ENCODE measurements around the gene TCF25.
"Not testable (repeated sequence)": the region's sequence is repeated elsewhere in the genome, so short reads cannot be mapped to it uniquely, and the experiment has no call there.

Gene TCF25

GRCh38 chr16:89921702-89922476 is 48.5 kb downstream of the TCF25 start:
- DNase-seq = no peak

GRCh38 chr16:89922477-89922883 is 49.1 kb downstream of the TCF25 start:
- no peak for DNase-seq

DNA sequence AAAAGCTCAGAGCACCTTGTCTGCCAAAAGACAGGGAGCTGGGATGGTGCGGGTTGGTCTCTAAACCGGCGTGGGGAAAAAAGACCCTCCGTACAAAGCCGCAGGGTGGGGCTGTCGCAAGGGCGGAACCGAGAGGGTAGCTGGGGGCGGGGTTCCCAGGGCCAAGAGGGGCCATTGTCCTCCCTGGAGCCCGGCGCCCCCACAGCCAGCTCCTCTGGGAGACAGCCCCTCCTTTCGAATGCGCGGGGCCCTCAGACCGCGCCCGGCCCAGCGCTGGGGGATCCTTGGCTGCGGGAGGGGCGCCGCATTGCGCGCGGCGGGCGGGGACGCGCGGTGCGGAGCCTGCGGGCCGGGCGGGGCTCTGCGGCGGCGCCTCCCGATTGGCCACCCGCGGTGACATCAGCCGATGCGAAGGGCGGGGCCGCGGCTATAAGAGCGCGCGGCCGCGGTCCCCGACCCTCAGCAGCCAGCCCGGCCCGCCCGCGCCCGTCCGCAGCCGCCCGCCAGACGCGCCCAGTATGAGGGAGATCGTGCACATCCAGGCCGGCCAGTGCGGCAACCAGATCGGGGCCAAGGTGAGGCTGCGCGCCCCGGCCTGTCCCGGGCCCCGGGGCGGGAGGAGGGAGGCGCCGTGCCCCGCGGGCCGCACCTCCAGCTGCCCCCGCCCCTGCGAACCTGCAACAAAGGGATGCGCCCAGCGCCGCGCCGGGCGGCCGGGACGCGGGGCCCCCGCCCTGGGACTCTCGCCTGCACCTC is 49.7 kb downstream of the TCF25 start, which contains the start of gene TUBB3:
TSS of gene TUBB3 (plus strand) at position 459 of the 756 bp plus-strand sequence. CDS start at position 519, 60 bp downstream.
- no peak for DNase-seq

DNA sequence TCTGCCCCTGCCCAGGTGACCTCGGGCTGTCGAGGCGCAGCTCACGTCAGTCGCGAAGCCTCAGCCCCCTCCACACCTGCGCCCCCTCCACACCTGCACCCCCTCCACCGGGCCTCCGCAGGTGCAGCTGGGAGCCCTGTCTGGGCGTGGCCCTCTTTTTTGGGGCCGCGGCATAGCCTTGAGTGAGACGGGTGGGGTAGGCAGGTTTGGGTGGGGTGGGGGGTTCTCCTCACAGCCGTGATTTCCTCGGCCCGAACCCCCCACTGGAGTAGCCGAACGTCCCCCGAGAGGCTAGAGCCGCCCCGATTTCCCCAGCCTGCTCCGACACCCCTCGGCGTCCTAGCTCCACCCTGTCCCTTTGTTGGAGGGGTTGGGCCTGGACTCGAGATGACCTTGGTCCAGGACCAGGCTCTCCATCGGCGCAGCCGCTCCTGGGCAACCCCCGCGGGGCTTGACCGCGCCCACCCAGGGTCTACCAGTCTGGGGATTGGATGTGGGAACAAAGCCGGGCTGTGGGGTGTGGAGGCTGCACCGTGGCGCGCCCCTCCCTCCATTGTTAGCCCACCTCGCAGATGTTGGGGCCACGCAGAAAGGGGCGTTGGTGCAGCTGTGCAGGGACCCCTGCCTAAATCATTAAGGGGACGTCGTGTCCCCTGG is 50.4 kb downstream of the TCF25 start:
- no peak for DNase-seq

DNA sequence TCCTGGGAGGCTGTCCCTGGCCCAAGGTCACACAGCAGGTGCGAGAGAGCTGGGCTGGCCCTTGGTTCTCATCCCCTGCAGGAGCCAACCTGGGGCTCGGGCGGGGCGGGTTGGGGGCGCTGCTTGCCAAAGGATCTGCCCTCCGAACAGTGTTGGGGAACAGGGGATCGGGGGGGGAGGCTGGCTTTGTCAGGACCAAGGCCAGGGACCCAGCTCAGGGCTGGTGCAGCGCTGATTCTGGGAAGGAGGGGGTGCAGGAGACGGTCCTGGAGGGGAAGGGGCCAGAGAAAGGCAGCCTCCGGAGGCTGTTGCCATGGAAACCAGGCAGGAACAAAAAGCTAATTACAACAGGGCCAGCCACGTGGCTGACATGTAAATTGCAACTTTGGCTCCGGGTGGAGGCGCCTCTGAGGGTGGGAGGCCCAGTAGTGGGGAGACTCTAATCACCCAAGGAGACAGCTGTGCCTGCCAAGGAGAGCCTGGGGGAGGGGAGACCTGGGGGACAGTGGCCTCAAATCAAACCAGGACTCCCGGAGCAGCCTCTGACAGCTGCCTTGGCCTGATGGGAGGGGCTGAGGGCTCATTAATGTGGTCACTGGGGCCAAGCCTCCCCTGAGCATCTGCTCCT is 51.0 kb downstream of the TCF25 start:
- no peak for DNase-seq

GRCh38 chr16:89924925-89925307 is 51.5 kb downstream of the TCF25 start:
- no peak for DNase-seq

DNA sequence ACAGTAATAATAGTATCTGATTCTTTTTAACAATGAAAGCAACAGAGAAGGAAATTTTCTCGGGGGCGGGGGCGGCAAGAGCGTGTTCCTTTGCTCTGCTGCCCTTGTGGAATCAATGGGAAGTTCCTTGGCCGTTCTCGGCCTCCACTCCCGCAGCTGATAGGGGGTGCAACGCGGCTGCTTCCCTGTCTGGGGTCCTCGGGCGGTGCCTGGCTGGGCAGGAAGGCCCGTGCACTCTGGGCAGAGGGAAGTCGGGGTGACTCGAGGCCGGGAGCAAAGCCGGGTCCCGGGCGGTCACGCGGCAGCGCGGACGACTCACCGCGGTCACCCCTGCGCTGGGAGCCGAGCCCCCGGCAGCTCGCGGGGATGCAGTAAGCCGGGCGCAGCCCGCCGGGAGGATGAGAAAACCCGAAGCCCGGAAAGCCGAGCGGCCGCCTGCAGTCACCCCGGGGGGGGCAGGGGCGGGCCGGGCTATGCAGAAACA is 52.2 kb downstream of the TCF25 start:
- DNase-seq = no peak

- DNase-seq = no peak
Measured at GRCh38 chr16:89931305-89931896, 58.0 kb downstream of the TCF25 start.

- DNase-seq = no peak
Measured at GRCh38 chr16:89931964-89932363, 58.6 kb downstream of the TCF25 start.

DNA sequence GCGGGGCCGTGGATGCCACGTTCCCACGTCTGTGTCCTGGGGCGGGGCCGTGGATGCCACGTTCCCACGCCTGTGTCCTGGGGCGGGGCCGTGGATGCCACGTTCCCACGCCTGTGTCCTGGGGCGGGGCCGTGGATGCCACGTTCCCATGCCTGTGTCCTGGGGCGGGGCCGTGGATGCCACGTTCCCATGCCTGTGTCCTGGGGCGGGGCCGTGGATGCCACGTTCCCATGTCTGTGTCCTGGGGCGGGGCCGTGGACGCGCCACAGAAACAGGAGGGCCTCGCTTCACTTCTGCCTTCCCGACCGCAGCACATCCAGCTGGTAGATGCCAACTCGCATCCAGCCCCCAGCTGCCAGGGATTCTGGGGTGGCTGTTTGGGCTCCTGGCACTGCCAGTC is 60.6 kb downstream of the TCF25 start:
- not testable (repeated sequence) for DNase-seq

GRCh38 chr16:89934611-89935553 is 61.5 kb downstream of the TCF25 start:
- DNase-seq = no peak

GRCh38 chr16:89935620-89936019 is 62.2 kb downstream of the TCF25 start:
- not testable (repeated sequence) for DNase-seq

DNA sequence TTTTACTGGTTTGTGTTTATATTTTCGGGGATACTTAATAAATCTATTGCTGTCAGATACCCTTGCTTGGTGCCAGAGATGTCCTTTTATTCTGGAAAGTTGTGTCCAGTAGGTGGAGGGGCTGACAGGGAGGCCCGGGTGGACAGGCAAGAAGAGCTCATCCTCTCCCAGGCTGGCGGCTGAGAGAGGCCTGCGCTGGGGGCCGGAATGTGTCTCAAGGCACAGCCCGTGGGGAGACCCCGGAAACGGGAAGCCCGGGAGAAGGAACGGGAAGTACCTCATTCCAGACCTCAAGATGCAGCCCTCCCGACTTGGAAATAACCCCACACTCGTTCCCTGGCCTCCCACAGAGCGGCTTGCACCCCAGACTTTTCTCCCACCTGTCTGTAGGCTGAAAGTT is 62.6 kb downstream of the TCF25 start:
- DNase-seq = no peak

- no peak for DNase-seq
Measured at GRCh38 chr16:89936508-89936907, 63.1 kb downstream of the TCF25 start.

DNA sequence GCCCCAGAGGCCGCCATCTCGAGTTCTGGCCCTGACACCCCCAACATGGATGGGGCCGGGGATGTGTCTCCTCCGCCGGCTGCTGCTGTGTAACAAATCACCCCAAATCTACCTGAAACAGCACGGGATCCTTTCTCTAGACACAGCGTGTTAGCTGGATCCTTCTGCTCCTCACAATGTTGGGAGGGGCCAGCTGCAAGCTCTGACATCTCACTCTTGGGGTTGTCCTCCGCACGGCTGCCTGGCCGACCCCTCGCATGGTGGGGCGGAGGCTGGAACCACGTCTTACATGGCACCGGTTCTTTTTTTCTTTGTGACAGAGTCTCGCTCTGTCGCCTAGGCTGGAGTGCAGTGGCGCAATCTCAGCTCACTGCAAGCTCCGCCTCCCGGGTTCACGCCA is 63.6 kb downstream of the TCF25 start:
- no peak for DNase-seq

DNA sequence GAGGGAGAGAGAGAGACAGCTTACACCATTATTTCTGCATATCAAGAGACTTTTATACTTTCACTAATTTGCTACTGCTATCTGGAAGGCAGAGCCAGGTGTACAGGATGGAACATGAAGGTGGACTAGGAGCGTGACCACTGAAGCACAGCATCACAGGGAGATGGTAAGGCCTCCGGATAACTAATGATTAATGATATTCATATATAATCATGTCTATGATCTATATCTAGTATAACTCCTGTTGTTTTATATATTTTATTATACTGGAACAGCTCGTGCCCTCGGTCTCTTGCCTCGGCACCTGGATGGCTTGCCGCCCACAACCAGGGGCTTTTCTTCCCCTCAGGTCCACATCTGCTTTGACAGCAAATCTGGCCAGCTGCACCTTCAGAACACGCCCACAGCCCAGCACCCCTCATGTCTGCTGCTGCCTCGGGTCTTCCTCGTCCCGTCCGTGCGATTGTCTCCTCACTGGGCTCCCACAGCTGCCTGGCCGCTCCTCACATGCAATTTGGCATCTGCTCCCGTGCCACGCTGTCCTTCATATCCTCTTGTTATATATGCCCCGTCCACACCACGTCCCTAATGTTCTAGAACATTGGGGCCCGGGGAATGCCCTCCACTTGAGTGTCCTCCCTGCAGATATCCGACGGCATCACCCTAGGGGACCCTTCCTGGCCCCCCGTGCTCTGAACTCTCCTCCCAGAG is 64.9 kb downstream of the TCF25 start:
- no peak for DNase-seq

DNA sequence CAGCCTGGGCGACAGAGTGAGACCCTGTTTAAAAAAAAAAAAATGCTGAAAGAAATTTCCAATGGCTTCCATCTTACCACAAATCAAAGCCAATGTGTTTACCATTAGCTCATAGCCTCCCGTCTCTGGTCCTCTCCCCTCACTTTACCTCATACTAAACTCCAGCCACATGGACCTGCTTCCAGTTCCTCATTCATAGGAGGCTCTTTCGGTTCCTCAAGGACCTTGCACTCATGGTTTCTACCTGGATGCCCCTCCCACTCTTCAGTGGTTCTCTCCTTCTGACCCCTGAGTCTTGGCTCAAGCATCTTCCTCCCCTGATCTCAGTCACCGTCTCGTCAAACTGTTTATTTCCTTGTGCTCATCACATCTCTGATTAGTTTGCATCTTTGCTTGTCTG is 71.4 kb downstream of the TCF25 start:
- DNase-seq = no peak

DNA sequence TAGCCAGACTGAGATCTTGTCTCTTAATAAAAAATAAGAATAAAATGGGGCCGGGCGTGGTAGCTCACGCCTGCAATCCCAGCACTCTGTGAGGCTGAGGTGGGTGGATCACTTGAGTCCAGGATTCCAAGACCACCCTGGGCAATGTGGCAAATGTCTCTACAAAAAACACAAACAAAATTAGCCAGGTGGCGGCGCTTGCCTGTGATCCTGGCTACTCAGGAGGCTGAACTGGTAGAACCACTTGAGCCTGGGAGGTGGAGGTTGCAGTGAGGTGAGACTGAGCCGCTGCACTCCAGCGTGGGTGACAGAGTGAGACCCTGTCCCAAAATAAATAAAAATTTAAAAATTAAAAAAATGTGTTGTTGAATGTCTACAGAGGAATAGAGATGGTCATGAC is 72.3 kb downstream of the TCF25 start:
- no peak for DNase-seq

- no peak for DNase-seq
Measured at GRCh38 chr16:89946515-89946914, 73.1 kb downstream of the TCF25 start.

DNA sequence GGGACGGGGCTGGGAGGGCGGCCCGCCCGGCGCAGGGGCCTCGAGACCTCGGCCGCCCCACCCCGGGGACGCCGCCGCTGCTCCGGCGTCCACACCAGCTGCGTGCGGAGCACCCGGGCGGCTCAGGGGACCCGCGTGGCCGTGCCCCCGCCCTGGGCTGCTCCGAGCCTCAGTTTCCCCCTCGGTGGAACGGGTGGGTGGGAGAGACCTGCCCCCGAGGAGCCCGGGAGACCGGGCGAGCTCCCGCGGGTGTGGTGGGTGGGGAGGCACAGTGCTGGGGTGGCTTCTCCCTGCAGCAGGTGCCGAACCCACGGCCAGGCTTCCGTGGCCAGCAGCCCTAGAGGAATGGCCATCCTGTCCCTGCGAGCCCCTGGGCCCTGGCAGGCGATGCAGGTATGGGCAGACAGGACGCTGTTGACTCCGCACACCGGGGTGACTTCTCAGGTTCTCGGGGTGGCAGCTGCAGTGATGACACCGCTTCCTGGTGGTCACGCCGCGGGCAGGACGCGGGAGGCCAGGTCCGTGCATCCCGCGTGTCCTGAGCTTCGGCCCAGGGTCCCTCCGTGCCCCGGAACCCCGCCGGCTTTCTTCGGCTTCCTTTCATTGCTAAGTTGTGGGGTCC is 75.8 kb downstream of the TCF25 start:
- no peak for DNase-seq

Measured in NCI-H510A (cell line).